SW 1271 (cell line): ENCODE results near the gene CDH4.

Experiments used
- DNase-seq, 2 experiments: peaks; one replicate each; lab custom pipeline; 2025; lab: John Stamatoyannopoulos, UW

The CDH4 gene

GRCh38 chr20:61631751-61632150 lies 379.7 kb downstream of the CDH4 start:
- no peak for DNase-seq

GRCh38 chr20:61633004-61633403 lies 380.9 kb downstream of the CDH4 start:
- DNase-seq: no peak

- DNase-seq: no peak
Observed at GRCh38 chr20:61634376-61635145, 382.5 kb downstream of the CDH4 start.

GRCh38 chr20:61635721-61636455 lies 383.8 kb downstream of the CDH4 start:
- no peak for DNase-seq

- no peak for DNase-seq
Observed at GRCh38 chr20:61636531-61637116, 384.6 kb downstream of the CDH4 start.

GRCh38 chr20:61638802-61639585 lies 386.9 kb downstream of the CDH4 start:
- DNase-seq: no peak

GRCh38 chr20:61640131-61640870 lies 388.2 kb downstream of the CDH4 start:
- no peak for DNase-seq

- DNase-seq: no peak
Observed at GRCh38 chr20:61640871-61641245, 388.8 kb downstream of the CDH4 start.

- DNase-seq: no peak
Observed at GRCh38 chr20:61643656-61644377, 391.8 kb downstream of the CDH4 start.

- DNase-seq: no peak
Observed at GRCh38 chr20:61644378-61645076, 392.5 kb downstream of the CDH4 start.

- DNase-seq: no peak
Observed at GRCh38 chr20:61645732-61646131, 393.7 kb downstream of the CDH4 start.

- DNase-seq: no peak
Observed at GRCh38 chr20:61646453-61646852, 394.4 kb downstream of the CDH4 start.

- DNase-seq: no peak
Observed at GRCh38 chr20:61646986-61647385, 394.9 kb downstream of the CDH4 start.

GRCh38 chr20:61647702-61648101 lies 395.6 kb downstream of the CDH4 start:
- DNase-seq: no peak

- DNase-seq: no peak
Observed at GRCh38 chr20:61649105-61649859, 397.2 kb downstream of the CDH4 start.

- DNase-seq: no peak
Observed at GRCh38 chr20:61649860-61650162, 397.8 kb downstream of the CDH4 start.

GRCh38 chr20:61650912-61651733 lies 399.1 kb downstream of the CDH4 start:
- no peak for DNase-seq

- no peak for DNase-seq
Observed at GRCh38 chr20:61652146-61652545, 400.1 kb downstream of the CDH4 start.

GRCh38 chr20:61654726-61655125 lies 402.7 kb downstream of the CDH4 start:
- no peak for DNase-seq
